ENCODE measurements around the gene FRY.

FRY gene

DNA sequence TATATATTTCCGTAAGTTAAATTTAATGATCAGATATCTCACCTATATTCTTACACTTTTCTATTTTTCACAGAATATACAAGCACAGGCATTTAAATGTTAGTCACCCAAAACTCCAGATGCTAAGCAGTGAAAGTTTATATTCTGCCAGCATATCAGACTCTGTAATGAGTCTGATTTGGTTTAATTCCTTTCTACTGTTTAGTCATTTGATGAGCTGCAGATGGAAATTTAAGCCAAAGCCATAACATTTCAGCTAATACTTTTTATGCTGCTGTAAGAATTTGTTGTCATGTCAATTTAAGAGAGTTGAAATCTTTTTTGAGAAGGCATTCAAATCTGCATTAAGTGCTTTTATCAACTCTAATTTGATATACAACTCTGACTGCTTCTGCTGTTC is 8.0 kb downstream of the FRY start:
- TF ChIP-seq CTCF (IDR thresholded peaks at IDR 0.05), result no peak
- no peak overlapping the region for H3K27ac Mint-ChIP-seq
- DNase-seq, result no peak
- H3K4me3 Mint-ChIP-seq, result no peak overlapping the region
- peaks cover 19% of the 10 kb centered on the region for H3K4me1 Mint-ChIP-seq
- H3K9me3 Mint-ChIP-seq, result no peaks in the 10 kb centered on the region
- H3K27me3 Mint-ChIP-seq (ENCODE audit: low read depth, poor library complexity), result peaks cover 2% of the 10 kb centered on the region
- no peaks in the 10 kb centered on the region for H3K36me3 Mint-ChIP-seq (ENCODE audit: low read depth)

DNA sequence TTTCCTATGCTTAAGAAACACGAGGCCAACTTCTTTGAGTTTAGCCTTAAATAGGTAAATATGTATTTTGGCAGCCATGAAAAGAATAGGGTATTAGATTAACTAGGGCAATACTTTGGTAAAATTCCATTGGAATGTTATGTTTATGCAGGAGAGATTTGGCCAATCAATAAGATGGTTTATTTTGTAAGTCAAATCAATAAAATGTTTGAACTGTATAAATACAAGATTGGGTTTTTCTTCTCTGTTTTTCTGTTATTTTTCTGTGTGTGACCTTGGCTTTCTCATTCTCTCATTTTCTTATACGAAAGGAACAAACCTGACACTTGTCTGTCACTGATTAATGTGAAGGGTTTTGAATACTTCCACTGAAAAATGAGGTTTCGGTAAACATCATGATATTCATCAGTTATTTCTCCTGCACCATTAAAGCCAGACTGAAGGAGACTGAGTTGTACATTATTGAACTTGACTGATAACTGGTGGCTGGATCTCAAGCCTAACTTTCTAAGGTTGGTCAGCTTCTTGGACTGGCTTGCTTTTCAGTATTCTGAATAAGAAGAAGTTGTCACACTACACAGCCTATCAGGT is 8.6 kb downstream of the FRY start:
- no peaks in the 10 kb centered on the region for H3K36me3 Mint-ChIP-seq (ENCODE audit: low read depth)
- H3K27ac Mint-ChIP-seq, result no peak overlapping the region
- H3K4me3 Mint-ChIP-seq, result no peak overlapping the region
- no peaks in the 10 kb centered on the region for H3K9me3 Mint-ChIP-seq
- H3K27me3 Mint-ChIP-seq (ENCODE audit: low read depth, poor library complexity), result peaks cover under 1% of the 10 kb centered on the region
- peaks cover 19% of the 10 kb centered on the region for H3K4me1 Mint-ChIP-seq
- no peak for TF ChIP-seq CTCF (IDR thresholded peaks at IDR 0.05)
- DNase-seq, result no peak

DNA sequence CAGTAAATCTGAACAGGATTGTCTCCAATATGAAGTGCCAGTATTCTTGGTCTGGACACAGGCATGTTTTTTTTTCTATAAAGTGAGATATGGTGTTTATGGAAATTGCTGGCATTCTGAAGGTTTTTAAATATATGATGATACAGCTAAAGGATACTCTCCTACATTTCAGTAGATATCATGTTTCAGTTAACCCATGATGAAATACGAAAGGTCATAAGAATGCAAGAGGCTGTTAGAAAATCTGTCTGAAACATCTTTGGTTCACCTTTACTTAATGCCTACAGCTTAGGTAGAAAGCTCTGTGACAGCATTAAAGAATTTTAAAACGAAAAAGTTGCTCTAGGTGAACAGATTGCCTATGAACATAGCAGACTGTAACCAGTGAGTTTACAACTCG is 9.1 kb downstream of the FRY start:
- Mint-ChIP-seq H3K4me1 (peaks cover 17% of the 10 kb centered on the region), H3K27me3 (ENCODE audit: low read depth, poor library complexity) (peaks cover 2% of the 10 kb centered on the region), H3K9me3 (no peaks in the 10 kb centered on the region), H3K4me3 (no peak overlapping the region), H3K36me3 (ENCODE audit: low read depth) (no peaks in the 10 kb centered on the region), H3K27ac (no peak overlapping the region)
- no peak for TF ChIP-seq CTCF (IDR thresholded peaks at IDR 0.05)
- DNase-seq, result no peak

DNA sequence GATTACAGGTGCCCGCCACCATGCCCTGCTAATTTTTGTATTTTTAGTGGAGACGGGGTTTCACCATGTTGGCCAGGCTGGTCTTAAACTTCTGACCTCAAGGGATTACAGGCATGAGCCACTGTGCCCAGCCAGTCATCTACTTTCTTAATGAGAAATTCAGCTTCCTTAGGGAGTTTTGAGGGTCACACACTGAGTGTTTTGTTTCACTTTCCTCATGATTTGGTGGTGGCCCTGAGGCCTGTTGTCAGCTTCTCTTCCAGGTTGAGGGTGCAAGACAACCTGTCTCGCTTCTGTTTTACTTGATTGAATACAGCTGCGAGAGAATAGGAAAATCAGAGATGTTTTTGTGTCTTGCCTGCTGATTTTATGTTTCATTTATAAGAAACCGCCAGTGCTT is 9.9 kb downstream of the FRY start:
- H3K4me1 Mint-ChIP-seq, result peaks cover 14% of the 10 kb centered on the region
- no peak for TF ChIP-seq CTCF (IDR thresholded peaks at IDR 0.05)
- H3K27me3 Mint-ChIP-seq (ENCODE audit: low read depth, poor library complexity), result peaks cover 2% of the 10 kb centered on the region
- no peak overlapping the region for H3K4me3 Mint-ChIP-seq
- no peaks in the 10 kb centered on the region for H3K36me3 Mint-ChIP-seq (ENCODE audit: low read depth)
- no peak overlapping the region for H3K27ac Mint-ChIP-seq
- no peak for DNase-seq
- H3K9me3 Mint-ChIP-seq, result no peaks in the 10 kb centered on the region

DNA sequence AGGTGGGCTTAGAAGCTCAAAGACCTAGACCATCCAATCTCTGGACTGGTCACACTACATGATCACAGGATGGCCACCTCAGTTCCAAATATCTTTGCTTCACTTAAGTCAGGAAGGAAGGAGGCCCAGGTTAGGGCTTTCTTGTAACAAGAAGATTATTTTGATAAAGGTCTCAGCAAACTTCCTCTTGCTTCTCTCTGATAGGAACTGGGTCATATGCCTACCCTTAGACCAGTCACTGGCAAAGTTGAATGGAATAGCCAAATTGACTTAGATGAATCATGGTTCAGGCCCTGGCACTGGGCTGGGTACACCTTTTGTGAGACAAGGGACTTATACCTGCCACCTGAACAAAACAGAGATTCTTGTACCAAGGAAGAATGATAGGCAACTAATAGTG is 11.0 kb downstream of the FRY start:
- Mint-ChIP-seq H3K4me1 (peaks cover 7% of the 10 kb centered on the region), H3K27me3 (ENCODE audit: low read depth, poor library complexity) (peaks cover 2% of the 10 kb centered on the region), H3K36me3 (ENCODE audit: low read depth) (no peaks in the 10 kb centered on the region), H3K9me3 (no peaks in the 10 kb centered on the region), H3K27ac (no peak overlapping the region), H3K4me3 (no peak overlapping the region)
- no peak for TF ChIP-seq CTCF (IDR thresholded peaks at IDR 0.05)
- no peak for DNase-seq

DNA sequence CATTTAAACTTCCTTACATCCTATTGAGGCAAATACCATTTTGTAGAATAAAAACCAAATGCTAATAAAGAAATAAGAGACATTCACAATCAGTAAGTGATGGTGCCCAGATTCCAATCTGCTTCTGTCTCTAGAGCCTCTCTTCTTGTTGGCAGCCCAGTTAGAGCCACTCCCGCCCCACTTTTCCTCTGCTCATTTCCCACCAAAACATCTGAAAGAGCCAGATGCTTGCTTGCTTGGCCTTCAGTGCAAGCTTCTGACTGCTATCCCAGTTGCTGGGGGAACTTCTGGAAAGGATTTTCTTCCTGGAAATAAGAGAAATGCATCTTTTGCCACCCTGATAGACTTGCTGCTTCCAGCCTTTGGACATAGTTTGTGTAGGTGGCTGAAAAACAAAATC is 12.9 kb downstream of the FRY start:
- Mint-ChIP-seq H3K9me3 (no peaks in the 10 kb centered on the region), H3K27me3 (ENCODE audit: low read depth, poor library complexity) (peaks cover 2% of the 10 kb centered on the region), H3K36me3 (ENCODE audit: low read depth) (no peaks in the 10 kb centered on the region), H3K27ac (no peak overlapping the region), H3K4me1 (peaks cover 14% of the 10 kb centered on the region), H3K4me3 (no peak overlapping the region)
- no peak for DNase-seq
- TF ChIP-seq CTCF (IDR thresholded peaks at IDR 0.05), result no peak

Measured in nephron progenitor cell (in vitro differentiated cells).